GM23248 (cell line): Measurements from ENCODE around the gene LRMDA.

Source experiments
- EZH2 ChIP-seq: fragments of 200-600 bp; sonication (generic); IDR thresholded peaks from 2 replicates; pipeline ENCODE4 v1.6.1; 2018; ENCODE audit warnings: antibody characterized with exemption, mild to moderate bottlenecking; ENCODE audit not compliant: insufficient read depth, poor library complexity, severe bottlenecking
- EZH2phosphoT487 ChIP-seq: fragments of 200-600 bp; sonication (generic); IDR thresholded peaks from 2 replicates; pipeline ENCODE4 v1.6.1; 2018; ENCODE audit warnings: antibody characterized with exemption, moderate library complexity, mild to moderate bottlenecking, low read depth; ENCODE audit not compliant: insufficient read depth

DNA sequence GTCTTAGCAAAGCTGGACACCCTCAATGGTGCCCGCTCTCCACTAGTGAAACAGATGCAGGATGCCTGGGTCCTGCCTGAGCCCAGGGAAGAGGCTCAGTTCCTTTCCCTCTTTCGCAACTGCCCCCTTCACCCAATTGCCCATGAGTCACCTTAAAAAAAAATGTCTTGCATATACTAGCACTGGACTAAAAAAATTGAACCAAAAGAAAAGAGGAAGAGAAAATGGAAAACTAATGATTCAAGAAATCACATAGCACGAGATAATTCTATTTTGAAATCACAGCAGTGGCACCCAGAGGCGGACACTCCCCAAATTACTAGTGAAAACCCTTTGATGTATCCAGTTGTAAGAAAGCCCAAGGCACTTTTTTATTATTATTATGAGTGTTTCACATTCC, 972.5 kb downstream of the LRMDA start:
- TF ChIP-seq EZH2phosphoT487 (no peak), EZH2 (no peak)
